GM18519 (cell line): ENCODE measurements around the gene PHLDB1.

Experiments
- ATAC-seq: cut with Tn5 transposase; IDR thresholded peaks from one replicate; pipeline ENCODE4 v1.9.1; 2021; ENCODE audit warnings: mild to moderate bottlenecking, moderate library complexity; ENCODE audit not compliant: unreplicated experiment, low FRiP score

Gene PHLDB1

GRCh38 chr11:118705111-118705741 is 97.8 kb downstream of the PHLDB1 start:
- ATAC-seq: no peak

DNA sequence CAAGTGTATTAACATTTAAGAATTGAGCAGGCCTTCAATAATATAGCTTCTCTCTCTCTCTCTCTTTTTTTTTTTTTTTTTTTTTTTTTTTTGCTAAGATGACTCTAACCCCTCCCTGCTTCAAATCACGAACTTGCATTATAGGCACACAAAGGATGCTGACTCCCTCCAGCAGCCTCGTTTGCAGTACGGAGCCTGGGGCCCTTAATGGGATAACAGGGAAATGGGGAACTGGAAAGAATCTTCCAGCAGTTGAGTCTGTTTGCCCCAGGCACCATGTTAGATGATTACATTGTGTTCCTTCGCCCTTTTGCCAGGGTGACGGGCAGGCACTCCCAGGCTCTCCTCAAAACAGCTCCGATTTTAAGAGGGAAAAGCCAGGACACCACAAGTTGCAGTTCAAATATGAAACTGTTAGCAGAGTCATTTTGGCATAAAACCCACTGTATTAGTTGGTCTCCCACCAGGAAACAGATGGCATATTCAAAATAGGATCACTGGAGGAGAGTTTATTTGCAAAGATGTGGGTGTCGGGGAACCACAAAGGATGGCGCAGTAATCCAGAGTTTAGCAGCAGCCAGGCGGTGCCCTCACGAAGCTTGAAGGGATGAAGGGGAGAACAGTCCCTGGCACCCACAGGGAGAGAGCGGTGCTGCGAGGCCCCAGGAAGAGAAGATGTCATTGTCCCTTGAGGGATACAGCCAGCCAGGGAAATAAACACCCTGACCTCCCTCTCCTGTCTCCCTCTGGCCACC is 98.6 kb downstream of the PHLDB1 start:
- ATAC-seq: no peak

- ATAC-seq: no peak
Measured at GRCh38 chr11:118706546-118706825, 99.1 kb downstream of the PHLDB1 start.
